HG03354 (cell line): Measurements from ENCODE around the gene SLC2A10.

Experiments used
- ATAC-seq: cut with Tn5 transposase; IDR thresholded peaks from one replicate; pipeline ENCODE4 v1.9.1; 2021; ENCODE audit warnings: mild to moderate bottlenecking; ENCODE audit not compliant: unreplicated experiment, poor library complexity, severe bottlenecking

The SLC2A10 gene

DNA sequence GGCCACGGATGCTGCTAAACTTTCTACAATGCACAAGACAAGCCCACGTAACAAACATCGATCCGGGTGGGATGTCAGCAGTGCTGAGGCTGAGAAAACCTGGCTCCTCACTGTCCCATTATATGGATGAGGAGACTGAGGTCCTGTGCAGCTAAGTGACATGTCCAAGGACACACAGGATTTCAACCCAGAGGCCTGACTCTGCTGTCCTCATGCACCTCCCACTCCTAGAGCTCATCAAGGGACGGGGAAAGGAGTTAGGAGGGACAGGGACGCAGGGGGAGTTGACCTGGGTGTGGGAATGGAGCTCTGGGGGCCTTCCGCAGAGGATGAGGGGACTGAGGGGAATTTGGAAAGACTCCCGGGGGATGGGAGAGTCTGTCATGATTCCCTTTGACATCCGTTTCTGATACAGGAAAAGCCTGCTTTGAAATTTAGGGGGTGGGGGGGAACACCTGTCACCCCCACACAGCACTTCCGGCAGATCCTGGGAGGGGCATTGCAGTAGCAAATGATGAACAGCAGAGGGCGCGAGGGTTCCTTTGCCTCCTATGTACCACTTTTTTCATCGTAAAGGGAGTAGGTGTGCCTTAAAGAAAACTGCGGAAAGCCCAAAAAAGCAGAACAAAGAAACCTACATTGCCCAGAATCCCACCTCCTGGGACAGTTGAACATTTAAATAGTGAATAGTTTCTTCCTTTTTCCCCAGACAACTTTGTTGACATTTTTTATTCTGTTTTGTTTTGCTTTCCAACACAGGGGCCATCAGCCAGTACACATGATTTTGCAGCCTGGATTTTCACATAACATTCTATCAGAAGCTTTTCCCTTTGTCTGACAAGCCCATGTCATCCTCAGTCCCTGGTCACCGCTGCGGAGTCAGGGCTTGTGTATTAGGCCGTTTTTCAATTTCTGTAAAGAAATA is 48.6 kb downstream of the SLC2A10 start:
- no peak for ATAC-seq

DNA sequence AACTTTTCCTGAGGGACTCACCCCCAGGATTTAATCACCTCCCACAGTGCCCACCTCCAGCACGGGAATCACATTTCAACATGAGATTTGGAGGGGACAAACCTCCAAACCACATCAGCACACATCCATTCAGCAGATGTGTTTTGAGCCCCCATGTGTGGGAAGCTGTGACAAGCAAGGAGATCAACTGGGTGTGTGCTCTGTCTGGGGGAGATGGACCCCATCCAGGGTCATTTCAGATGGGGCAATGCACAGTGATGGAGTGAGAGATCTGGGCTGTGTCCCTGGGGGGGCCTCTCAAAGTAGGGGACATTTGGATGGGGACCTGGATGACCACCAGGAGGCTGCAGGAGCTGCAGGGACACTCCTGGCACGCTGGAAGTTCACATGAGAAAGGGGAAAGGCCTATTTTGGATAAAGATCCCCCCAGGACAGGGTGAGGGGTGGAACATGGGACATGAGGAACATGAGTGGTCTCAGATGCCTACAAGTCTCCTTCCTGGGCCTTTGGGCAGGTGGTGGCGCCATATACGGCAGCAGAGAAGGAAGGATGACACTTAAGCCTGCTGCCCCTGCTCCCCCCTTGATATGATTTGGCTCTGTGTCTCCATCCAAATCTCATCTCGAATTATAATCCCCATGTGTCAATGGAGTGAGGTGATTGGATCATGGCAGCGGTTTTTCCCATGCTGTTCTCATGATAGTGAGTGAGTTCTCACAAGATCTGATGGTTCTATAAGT is 49.6 kb downstream of the SLC2A10 start:
- no peak for ATAC-seq

DNA sequence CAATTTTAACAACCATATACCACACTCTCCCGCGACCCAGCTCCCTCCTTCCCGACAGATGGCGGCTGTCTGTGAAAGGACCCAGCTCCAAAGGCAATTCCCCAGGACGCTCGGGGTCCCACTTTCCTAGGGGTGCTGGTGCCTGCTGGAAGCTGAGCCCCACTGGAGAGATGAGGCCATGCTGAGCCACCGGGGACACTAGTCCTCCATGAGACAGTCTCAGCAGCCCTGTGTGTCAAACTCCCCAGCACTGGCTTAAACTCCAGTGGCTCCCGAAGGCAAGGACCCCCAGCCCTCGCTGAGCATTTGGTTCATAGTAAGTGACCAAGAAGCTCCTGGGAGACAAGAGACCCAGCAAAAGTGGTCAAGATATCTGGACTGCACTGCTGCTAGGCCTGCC is 52.1 kb downstream of the SLC2A10 start:
- no peak for ATAC-seq

DNA sequence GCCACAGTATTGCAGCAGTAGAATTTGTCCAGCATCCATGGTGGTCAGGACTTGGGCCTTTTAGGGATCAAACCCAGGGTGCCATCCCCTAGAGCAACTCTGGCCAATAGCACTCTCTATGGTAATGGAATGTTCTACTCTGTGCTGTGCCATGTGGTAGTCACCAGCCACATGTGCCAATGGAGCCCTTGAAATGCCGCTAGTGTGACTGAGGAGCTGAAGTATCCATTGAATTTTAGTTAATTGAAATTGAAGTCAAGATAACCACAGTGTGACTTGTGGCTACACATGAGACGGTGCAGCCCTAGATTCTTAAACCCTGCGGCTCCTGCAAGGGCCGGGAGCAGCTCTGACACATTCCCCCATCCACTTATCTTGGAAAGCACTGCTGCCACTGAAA is 54.6 kb downstream of the SLC2A10 start:
- ATAC-seq: no peak

DNA sequence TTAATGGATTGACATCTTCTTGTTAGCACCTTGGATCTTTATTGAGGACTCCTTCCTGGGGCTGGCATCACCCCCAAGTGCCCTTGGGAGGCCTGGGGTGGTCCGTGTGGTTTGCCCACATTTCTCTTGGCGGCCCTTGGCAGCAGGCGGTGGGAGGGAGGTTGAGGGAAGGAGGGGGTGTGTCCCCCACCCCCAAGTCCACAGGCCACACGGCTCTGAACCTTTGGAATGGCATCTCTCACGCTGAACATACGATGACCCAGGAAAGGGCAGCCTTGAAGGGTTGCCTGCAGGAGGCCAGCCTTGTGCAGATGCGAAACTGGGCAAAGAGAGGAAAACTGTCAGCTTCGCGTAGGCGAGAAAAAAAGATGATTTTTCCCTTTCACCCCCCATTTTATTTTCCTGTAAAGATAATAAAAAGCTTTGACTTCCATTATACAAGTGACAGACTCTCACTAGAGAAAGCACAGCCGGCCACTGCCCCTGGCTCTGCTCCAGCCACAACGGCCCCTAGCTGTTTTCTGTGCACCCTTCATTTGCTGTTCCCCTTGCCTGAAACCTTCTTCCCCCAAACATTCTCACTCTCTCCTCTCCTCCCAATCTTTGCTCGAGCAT is 56.2 kb downstream of the SLC2A10 start:
- ATAC-seq: no peak

DNA sequence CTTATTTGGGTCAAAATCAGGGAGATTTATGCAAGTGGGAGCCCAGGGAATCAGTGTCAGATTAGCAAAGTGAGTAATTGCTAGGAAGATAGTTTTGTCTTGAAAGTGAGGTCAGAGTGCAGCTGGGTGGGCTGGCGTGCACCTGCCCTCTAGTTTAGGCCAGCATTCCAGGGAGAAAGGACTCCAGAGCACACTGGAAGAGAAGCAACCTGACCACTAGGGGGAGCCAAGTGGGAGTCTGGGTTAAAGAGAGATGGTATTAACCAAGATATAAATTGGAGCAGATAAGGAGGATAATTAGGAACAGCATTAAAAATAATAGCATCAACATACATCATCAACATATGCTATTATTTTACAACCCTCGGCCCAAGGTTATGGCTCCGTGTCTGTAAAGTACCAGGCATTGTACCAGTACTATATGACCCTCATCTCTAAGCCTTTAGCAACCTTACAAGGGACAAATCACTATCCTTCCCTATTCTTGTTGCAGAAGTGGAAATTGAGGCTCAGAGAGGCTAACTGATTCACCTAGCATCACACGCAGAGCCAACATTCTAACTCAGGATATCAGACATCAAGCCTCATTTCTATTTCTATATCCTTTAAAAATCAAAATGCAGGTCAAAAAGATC is 57.8 kb downstream of the SLC2A10 start:
- no peak for ATAC-seq

DNA sequence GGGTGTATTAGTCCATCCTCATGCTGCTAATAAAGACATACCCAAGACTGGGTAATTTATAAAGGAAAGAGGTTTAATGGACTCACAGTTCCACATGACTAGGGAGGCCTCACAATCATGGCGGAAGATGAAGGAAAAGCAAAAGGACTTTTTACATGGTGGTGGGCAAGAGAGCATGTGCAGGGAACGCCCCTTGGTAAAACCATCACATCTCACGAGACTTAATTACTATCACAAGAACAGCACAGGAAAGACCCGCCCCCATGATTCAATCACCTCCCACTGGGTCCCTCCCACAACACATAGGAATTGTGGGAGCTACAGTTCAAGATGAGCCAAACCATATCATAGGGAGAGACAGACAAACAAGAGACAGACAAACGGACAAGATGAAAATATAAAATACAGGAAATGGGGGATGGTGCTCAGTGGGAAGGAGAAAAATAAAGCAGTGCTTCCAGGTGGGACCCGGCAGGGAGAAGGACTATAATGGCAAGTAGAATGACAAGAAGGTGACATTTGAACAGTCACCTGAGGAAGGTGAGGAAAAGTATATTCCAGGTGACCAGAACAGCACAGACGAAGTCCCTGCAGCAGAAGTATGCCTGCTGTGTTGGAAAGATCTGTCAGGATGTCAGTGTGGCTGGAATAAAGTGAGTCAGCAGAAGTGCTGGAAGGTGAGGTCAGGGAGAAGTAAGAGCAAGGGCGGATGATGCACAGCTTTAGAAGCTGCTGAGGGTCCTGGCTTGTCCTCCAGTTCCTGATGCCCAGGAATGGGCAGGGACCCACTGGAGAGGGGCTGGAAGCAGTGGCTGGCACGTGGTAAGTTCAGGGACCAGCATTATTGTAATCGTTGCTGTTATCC is 61.1 kb downstream of the SLC2A10 start:
- ATAC-seq: no peak

DNA sequence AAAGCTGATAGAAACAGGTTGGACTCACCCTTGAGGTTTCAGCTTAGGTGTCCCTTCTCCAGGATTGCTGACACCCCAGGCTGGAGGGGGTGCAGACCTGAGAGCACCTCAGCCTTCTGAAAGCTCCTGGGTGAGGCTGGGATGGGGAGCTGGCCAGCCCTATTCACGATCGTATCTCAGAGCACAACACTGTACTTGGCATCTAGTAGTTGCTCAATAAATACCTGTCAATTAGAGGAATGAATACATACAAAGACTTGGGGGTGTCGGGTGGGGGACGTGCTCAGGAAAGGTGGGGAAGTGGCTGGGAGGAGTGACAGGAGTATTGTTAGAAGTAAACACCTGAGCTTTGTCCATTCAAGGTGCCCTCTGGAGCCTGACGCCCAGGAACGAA is 61.7 kb downstream of the SLC2A10 start:
- ATAC-seq: no peak

DNA sequence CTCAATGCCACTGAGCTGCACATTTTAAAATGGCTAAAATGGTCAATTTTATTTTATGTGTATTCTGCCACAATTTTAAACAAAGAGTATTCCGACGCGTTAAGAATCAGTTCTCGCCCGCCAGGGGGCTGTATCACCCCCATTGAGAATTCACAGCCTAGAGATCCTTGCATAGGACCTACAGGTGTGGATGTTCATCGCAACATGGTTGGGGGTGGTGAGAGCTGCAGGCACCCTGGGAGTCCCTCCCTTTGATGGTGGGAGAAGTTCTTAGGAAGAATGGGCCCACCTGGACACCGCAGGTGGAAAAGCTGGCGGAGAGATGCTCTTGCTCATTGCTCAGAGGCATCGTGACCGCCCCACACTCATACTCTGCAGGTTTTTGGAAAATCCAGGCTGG is 63.5 kb downstream of the SLC2A10 start:
- ATAC-seq: no peak

DNA sequence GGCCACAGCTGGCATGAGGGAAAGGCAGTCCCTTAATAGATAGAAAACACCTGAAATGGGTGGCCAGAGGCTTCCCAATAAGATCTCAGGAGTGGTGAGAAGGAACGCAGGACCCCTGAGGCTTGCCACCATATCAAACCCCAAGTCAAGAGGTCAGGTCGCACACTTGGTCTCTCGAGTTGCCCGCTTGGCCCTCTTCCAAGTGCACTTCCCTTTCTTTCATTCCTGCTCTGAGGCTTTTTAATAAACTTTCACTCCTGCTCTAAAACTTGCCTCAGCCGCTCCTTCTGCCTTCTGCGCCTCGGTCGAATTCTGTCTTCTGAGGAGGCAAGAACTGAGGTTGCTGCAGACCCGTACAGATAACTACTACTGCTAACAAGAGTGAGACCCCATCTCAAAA is 64.2 kb downstream of the SLC2A10 start:
- ATAC-seq: no peak

DNA sequence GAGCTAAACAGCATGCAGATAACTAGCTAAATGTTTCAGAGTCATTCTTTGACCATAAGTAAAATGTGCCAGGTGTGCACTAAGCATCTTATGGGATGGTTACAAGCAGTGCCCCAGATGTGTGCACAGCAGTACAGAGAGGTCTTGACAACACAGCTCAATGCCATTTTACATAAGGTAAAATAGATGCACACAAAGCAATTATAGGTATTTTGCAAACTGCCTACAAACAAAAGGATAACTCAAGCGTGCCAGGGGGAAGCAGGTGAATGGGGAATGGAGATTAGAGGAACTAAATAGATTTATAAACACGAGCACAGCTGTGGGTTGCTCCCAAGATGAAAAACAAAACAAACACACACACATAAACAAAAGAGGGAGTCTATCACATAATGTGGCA is 64.8 kb downstream of the SLC2A10 start:
- no peak for ATAC-seq

DNA sequence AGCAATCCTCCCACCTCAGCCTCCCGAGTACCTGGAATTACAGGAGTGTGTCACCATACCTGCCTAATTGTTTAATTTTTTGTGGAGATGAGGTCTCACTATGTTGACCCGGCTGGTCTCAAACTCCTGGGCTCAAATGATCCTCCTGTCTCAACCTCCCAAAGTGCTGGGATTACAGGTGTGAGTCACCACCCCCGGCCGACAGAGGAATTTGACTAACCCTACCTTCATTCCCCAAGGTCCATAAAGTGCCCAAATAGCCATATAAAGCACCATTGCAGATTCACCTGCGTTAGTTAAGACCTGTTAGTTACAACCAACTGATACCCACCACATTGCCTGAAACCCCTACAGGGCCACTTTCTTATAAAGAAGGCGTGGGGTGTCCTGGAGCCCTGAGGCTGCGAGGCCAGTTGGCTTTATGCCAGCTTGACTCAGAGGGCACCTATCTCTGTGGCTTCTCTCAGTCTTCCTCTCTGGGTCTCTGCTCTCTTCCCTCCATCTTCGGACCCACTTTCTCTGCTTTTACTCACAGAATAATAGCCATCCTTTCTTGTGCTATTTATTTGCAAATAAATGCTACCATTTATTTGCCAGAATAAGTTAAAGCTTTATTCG is 65.6 kb downstream of the SLC2A10 start:
- ATAC-seq: no peak

DNA sequence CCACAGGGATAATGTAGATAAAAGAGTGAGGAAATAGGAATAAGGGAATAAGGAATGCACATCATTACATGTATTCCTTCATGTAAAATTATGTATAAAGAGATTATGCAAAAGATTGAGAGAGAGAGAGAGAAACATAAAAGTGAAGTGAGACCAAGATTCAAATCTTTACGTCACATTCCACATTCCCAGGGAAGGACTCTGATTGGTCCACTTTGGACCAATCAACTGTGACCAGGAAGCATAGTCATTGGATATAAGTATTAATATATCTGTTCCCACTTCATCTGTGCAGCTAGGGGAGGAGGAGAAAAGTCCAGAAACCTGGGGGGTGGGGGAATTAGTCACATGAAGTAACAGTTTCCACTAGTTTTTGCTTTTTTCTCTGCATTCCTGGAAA is 66.4 kb downstream of the SLC2A10 start:
- no peak for ATAC-seq

DNA sequence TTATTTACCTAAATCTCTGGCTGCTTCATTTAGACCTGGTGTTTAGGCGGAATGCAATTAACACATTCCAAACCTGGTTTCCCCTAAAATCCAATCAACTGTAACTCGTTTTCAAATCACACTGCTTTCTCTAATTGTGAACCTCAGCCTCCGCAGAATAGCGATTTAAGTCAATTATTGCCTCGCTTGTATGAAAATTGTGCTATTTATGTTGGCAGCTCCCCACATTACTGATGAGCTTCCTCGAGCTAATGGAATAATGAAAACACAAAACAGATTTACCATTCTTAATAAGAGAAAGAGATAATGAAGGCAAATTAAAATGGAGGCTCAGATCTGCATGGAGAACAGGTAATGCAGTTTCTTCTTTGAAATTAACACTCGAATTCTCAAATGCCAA is 67.9 kb downstream of the SLC2A10 start:
- ATAC-seq: no peak

DNA sequence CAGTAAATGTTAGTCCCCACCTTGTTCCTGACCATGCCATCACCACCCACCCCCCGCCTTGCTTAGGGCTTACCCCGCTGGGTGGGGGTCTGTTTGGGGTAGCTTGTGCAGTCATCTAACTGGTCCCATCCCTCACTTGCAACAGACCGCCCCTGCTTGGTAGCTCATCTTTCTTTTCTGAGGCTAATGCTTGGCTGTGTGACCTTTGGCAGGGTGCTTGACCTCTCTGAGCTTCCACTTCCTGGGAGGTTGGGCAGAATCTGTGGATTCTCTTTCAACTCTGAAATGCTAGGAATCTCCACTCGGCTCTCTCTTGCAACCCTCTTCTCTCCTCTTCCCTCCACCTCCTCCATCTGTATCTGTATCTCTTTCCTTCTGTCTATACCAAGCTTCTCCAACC is 70.4 kb downstream of the SLC2A10 start:
- no peak for ATAC-seq

DNA sequence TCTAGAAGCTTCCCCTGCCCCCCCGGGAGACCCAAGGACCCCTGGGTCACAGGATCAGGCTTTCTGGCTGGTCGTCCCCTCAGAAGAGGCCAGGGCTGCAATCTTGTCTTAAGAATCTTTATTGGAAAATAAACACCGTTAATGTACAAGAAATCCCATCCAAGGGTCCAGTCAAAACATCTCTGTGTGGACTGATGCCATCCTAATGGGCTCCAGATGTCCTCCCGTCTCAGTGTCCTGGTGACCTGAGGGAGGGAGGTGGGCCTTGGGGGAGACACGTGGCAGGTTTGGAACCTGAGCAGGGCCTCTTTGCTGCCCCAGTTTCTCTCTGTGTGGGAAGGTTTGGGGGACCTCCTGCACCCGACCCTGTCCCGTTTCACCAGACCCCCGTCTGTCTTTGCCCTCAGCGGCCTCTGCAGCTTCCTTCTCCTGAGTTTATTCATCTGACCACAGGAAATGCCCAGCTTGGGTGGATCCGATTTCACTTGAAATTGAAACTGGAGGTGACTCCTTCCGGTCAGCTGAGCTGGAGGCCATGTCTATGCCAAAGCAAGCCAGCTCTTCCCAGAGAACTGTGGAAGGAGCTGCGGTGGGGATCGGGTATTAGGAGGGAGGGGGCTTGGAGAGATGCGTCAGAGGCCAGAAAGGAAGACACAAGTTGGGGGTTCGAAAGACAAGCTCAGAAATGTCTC is 75.1 kb downstream of the SLC2A10 start:
- no peak for ATAC-seq
